GM12801 (cell line): Measurements from ENCODE around the gene AP1S3.

ENCODE experiments used
- TF ChIP-seq, protein P1 (sequence below): IDR thresholded peaks from one replicate; pipeline ENCODE4 v1.5.1; 2011; ENCODE audit warnings: control low read depth; ENCODE audit not compliant: insufficient read length; ENCODE audit errors: extremely low read depth

AP1S3 gene

DNA sequence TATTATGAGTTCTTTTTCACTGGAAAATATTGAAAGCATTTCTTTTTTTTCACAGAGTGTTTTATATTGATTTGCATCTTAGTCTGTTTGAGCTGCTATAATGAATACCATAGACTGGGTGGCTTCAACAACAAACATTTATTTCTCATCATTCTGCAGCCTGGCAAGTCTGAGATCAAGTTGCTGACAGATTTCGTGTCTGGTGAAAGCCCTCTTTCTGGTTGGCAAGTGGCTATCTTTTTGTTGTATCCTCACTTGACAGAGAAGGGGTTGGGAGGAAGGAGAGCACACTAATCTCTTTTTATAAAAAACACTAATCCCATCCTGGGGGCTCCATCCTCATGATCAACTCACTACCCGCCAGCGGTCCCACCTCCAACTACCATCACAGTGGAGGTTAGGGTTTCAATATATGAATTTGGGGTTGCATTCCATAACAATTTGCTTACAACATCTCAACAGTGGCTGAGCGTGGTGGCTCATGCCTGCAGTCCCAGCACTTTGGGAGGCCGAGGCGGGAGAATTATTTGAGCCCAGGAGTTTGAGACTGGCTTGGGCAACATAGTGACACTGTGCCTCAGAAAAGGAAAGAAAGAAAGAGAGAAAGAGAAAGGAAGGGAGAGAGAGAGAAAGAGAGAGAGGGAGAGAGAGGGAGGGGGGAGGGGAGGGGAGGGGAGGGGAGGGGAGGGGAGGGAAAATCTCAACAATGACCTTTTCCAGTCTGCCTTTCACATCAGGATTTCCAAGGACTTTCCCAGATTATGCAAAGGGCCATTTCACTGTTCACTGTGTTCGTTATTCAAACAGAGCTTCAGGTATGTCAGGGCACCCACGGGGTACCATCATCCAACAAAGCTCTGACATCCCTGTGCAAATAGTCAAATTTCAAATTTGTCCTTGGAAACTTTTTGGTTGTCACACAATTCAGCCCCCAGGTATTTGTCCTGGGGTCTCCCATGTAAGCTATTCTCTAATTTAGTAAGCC lies 111.1 kb downstream of the AP1S3 start:
- TF ChIP-seq, protein P1, sequence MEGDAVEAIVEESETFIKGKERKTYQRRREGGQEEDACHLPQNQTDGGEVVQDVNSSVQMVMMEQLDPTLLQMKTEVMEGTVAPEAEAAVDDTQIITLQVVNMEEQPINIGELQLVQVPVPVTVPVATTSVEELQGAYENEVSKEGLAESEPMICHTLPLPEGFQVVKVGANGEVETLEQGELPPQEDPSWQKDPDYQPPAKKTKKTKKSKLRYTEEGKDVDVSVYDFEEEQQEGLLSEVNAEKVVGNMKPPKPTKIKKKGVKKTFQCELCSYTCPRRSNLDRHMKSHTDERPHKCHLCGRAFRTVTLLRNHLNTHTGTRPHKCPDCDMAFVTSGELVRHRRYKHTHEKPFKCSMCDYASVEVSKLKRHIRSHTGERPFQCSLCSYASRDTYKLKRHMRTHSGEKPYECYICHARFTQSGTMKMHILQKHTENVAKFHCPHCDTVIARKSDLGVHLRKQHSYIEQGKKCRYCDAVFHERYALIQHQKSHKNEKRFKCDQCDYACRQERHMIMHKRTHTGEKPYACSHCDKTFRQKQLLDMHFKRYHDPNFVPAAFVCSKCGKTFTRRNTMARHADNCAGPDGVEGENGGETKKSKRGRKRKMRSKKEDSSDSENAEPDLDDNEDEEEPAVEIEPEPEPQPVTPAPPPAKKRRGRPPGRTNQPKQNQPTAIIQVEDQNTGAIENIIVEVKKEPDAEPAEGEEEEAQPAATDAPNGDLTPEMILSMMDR, result no peak

DNA sequence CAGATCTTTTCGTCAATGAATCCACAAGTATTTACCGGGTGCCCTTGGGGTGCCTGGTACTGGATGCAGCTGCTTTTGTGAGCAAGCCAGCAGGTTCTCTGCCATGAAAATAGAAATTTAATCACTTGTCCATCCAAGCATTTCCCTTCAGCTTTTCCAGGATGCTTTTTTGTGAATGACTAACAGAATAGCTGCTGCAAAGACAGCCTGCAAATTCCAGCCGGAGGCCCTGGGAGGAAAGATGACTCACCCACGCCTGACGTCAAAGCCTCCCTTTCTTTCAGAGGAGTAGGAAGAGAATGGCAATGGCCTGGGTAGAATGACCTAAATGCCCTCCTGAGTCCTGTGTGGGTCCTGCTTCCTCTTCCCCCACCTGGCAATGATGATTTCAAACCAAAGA lies 111.9 kb downstream of the AP1S3 start:
- TF ChIP-seq, protein P1, result no peak

DNA sequence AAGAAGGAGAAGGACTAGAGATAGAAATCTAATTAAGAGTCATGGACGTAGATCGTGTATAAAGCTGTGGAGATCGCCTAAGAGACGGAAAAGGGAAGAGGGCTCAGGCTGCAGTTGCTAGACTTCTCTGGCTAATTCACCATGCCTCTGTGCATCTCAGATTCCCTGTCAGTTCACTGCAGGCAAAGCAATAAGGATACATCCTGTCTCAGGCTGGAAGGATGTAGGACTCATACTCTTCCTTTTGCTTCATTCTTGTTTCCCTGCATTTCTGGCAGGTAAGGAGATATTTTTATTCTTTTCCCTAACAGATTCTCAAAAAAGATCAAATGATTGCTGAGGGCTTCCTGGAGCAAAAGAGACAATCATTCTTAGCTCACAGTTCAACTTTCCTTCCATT lies 112.5 kb downstream of the AP1S3 start:
- TF ChIP-seq, protein P1, result no peak

DNA sequence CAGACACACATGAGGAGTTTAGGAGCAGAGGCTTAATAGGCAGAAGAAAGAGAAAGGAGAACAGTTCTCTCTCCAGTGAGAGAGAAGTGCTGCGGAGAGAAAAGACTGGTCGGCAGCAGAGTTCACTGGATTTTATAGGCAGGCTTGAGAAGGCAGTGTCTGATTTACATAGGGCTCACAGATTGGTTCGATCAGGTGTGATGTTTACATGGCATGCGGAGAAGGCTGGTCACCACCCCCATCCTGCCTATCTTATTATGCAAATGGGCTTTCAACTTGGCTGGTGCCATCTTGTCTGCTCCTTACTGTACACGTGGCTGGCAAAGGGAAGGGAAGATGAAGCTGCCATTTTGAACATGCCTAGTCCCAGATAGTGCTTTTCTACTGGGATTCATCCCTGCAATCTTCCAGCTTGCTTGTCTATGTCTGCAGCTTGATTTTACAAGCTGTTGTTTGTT lies 113.4 kb downstream of the AP1S3 start:
- TF ChIP-seq, protein P1, result no peak

DNA sequence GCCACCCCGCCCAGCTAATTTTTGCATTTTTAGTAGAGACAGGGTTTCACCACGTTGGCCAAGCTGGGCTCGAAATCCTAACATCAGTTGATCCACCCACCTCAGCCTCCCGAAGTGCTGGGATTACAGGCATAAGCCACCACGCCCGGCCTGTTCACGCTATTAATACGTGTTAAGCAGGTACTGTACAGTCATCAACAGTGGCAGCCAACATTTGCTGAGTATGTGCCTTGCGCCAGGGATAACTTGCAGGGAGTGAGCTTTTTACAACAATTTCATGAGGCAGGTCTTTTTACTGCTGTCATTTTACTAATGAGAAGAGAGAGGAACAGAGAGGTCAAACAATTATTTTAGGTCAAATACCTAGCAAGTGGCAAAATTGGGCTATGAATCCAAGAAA lies 115.2 kb downstream of the AP1S3 start:
- TF ChIP-seq, protein P1, result no peak

DNA sequence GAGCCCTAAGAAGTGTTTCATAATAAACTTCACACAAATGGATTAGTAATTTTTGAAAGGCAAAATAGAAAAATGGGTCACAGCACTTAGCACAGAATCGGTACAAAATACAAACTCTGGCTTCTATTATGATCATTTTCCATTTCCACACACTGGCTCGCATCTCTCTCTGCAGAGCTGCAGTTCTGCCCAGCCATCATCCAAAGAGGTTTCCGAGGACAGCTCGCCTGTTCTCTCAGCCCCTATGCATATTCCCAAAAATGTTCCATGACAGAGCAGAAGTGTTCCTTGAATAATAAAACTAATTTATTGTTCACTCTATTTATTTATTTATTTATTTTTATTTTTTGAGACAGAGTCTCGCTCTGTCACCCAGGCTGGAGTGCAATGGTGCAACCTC lies 115.6 kb downstream of the AP1S3 start:
- TF ChIP-seq, protein P1, result no peak

DNA sequence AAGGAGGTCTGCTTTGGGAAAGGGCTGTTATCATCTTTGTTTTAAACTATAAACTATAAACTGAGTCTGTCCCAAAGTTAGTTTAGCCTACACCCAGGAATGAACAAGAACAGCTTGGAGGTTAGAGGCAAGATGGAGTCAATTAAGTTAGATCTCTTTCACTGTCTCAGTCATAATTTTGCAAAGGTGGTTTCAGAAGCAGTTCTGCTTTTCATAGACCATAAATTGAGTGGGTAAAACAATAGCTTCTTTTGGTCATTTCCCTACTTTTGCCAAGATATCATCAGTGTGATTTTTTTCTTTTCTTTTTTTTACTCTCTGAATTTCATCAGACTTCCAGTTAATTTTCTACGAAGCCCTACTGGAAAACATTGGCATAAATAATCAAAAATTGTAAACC lies 117.0 kb downstream of the AP1S3 start:
- TF ChIP-seq, protein P1, result no peak
